Thoracic aorta (tissue), 2 donors: ENCODE data around the gene TBP. TPM values are rescaled to one million over a fixed set of nuclear protein-coding genes. Genes with fewer than 3 reads are reported as not detected.

Source experiments
- ATAC-seq: fragments of 150-250 bp; one replicate; pipeline ENCODE4 v1.8.0; 2017; ENCODE audit warnings: low read depth; ENCODE audit not compliant: insufficient number of reproducible peaks, low FRiP score
- DNase-seq: peaks from one replicate; pipeline ENCODE4 v3.0.0-alpha.2; 2020; ENCODE audit warnings: low spot score
- H3K27ac ChIP-seq, 2 donors: fragments of 200-600 bp; sonication (generic); 1 replicate in 1 of 2; 2 replicates in 1 of 2; pipeline ENCODE4 v1.5.1; 2016; ENCODE audit warnings: mild to moderate bottlenecking in 2 of 2, moderate library complexity in 2 of 2
- H3K27me3 ChIP-seq: fragments of 200-600 bp; sonication (generic); replicated peaks from 2 replicates; pipeline ENCODE4 v1.6.0; 2016; ENCODE audit warnings: mild to moderate bottlenecking; ENCODE audit not compliant: insufficient read depth
- H3K36me3 ChIP-seq: fragments of 200-600 bp; sonication (generic); one replicate; pipeline ENCODE4 v1.5.1; 2016
- H3K4me1 ChIP-seq, 2 donors: fragments of 200-600 bp; sonication (generic); 1 replicate in 1 of 2; 2 replicates in 1 of 2; pipeline versions ENCODE4 v1.5.1 to v1.6.0; 2016; ENCODE audit warnings: low read depth in 2 of 2, mild to moderate bottlenecking in 1 of 2; ENCODE audit not compliant: control insufficient read depth in 1 of 2
- H3K4me3 ChIP-seq: fragments of 200-600 bp; sonication (generic); 2 replicates; pipeline ENCODE4 v1.5.1; 2016; ENCODE audit warnings: mild to moderate bottlenecking
- H3K9me3 ChIP-seq: fragments of 200-600 bp; sonication (generic); 2 replicates; pipeline ENCODE4 v1.5.1; 2016
- CTCF ChIP-seq: fragments of 200-600 bp; sonication (generic); IDR thresholded peaks from one replicate; pipeline ENCODE4 v1.5.1; 2019; ENCODE audit warnings: antibody characterized with exemption
- total RNA-seq, 2 donors: library from RNA; depleted of rRNA; stranded (reverse); fragments of >200 nt; gene quantifications; one replicate each; pipeline versions ENCODE4 v1.1.0 to v1.2.3, GENCODE V29; 2016

The TBP gene
- total RNA-seq, 2 donors from 2014 or later, result 8.0 to 16.6 TPM

- ATAC-seq (no peak), DNase-seq (no peak)
- H3K4me3 ChIP-seq, result no peak overlapping the region
- no peak overlapping the region for H3K27ac ChIP-seq
- peaks cover 53% of the 10 kb centered on the region for H3K36me3 ChIP-seq
- H3K27me3 ChIP-seq, result no peaks in the 10 kb centered on the region
- no peaks in the 10 kb centered on the region for H3K9me3 ChIP-seq
- no peaks in the 10 kb centered on the region for H3K4me1 ChIP-seq
- TF ChIP-seq CTCF, result no peak
Observed at GRCh38 chr6:170537329-170537728, 16.8 kb upstream of the TBP start.

GRCh38 chr6:170542031-170542719 lies 12.0 kb upstream of the TBP start:
- DNase-seq (no peak), ATAC-seq (no peak)
- Histone ChIP-seq H3K36me3 (peaks cover 66% of the 10 kb centered on the region), H3K4me1 (no peaks in the 10 kb centered on the region), H3K27me3 (no peaks in the 10 kb centered on the region), H3K27ac (no peak overlapping the region), H3K9me3 (no peaks in the 10 kb centered on the region), H3K4me3 (no peak overlapping the region)
- no peak for TF ChIP-seq CTCF

- Histone ChIP-seq H3K9me3 (no peaks in the 10 kb centered on the region), H3K36me3 (peaks cover 72% of the 10 kb centered on the region), H3K4me3 (no peak overlapping the region), H3K27ac (no peak overlapping the region), H3K4me1 (peaks cover 0 to 12% of the 10 kb centered on the region in 2 donors), H3K27me3 (no peaks in the 10 kb centered on the region)
- ATAC-seq (no peak), DNase-seq (no peak)
- no peak for TF ChIP-seq CTCF
Observed at GRCh38 chr6:170545405-170545804, 8.8 kb upstream of the TBP start.

GRCh38 chr6:170552765-170553533 lies 1.2 kb upstream of the TBP start, which contains the start of gene PSMB1:
Gene PSMB1 (minus strand): TSS chr6:170553307. CDS start chr6:170553242, 65 bp downstream.
- no peak for TF ChIP-seq CTCF
- peak within 1 kb of the TSS; percentile 94 for H3K4me3 ChIP-seq
- no peaks in the 10 kb centered on the region for H3K27me3 ChIP-seq
- H3K27ac ChIP-seq, result peak within 1 kb of the TSS; percentile 88 to 93
- ATAC-seq (peak; percentile 90), DNase-seq (peak; percentile 91)
- H3K36me3 ChIP-seq, result peaks cover 6% of the 10 kb centered on the region
- peaks cover 27 to 50% of the 10 kb centered on the region in 2 donors for H3K4me1 ChIP-seq
- H3K9me3 ChIP-seq, result no peaks in the 10 kb centered on the region

- ATAC-seq, result peak; percentile 19
Observed at GRCh38 chr6:170553534-170554012, 596 bp upstream of the TBP start.

More at GRCh38 chr6:170553534-170554012, 596 bp upstream of the TBP start:
- Histone ChIP-seq H3K4me1 (peaks cover 27 to 50% of the 10 kb centered on the region in 2 donors), H3K27me3 (no peaks in the 10 kb centered on the region), H3K9me3 (no peaks in the 10 kb centered on the region), H3K27ac (peak overlapping the region; percentile 86 to 93), H3K36me3 (peaks cover under 1% of the 10 kb centered on the region), H3K4me3 (peak overlapping the region; percentile 94)
- TF ChIP-seq CTCF, result no peak
- no peak for DNase-seq
